ENCODE data around the gene GOLGA8K. TPM values are rescaled to one million over a fixed set of nuclear protein-coding genes. Genes with fewer than 3 reads are reported as not detected.
A peak's percentile ranks its signal among the peaks of the same experiment; 100 is the strongest.
"Not testable (repeated sequence)": the region's sequence is repeated elsewhere in the genome, so short reads cannot be mapped to it uniquely, and the experiment has no call there.

Gene GOLGA8K
- total RNA-seq, 5 donors from 2014 or later (not counting 1 experiment from before 2014, with no cell fraction given): 0.19 to 0.66 (median 0.49) TPM; not detected in 1

GRCh38 chr15:32396522-32396921, 6.6 kb downstream of the GOLGA8K start:
- H3K27ac Mint-ChIP-seq; H3K27ac ChIP-seq (ENCODE audit: low read length); H3K4me1 ChIP-seq (ENCODE audit: control insufficient read depth in 1 of 2, extremely low read depth in 1 of 2, insufficient read depth in 2 of 2, low read length in 2 of 2); CTCF ChIA-PET; H3K27me3 Mint-ChIP-seq; ATAC-seq (replicated peaks in 1 of 4); H3K27me3 ChIP-seq (replicated peaks in 1 of 2; ENCODE audit: control insufficient read depth in 2 of 2, extremely low read depth in 1 of 2, insufficient read depth in 2 of 2, low read length in 1 of 2); H3K36me3 Mint-ChIP-seq; H3K9me3 ChIP-seq; DNase-seq; H3K36me3 ChIP-seq (ENCODE audit: control insufficient read depth in 2 of 2, extremely low read depth in 1 of 2, insufficient read depth in 1 of 2, low read length in 1 of 2); H3K9me3 Mint-ChIP-seq; H3K4me3 ChIP-seq (ENCODE audit: control insufficient read depth in 1 of 2, extremely low read depth in 1 of 2, low read length in 1 of 2); H3K4me3 Mint-ChIP-seq; POLR2A ChIA-PET; H3K4me1 Mint-ChIP-seq: not testable (repeated sequence)
- WGBS (ENCODE audit: insufficient coverage): no CpG with 5 or more reads among the region's 8 CpGs

DNA sequence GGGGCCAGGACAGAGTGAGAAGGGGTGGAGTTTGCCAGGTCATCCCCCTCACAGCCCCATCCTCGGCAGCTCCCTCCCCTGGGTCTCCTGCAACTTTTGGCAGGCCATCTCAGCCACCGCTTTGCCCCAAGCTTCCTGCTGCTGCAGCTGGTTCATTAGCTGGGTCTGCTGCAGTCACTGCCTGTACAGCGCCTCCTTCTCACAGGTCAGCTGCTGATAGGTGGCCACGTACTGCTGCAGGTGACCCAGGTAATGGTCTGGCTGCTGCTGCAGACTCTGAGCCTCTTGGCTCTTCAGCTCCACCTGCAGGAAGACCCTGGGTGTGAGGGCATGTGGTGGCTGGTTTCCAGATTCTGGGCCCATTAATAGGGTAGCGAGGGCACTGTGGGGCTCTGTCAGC, 8.3 kb downstream of the GOLGA8K start:
- H3K4me3 Mint-ChIP-seq; H3K4me1 Mint-ChIP-seq; ATAC-seq (replicated peaks in 1 of 4); H3K4me1 ChIP-seq (ENCODE audit: control insufficient read depth in 1 of 2, extremely low read depth in 1 of 2, insufficient read depth in 2 of 2, low read length in 2 of 2); H3K27me3 ChIP-seq (replicated peaks in 1 of 2; ENCODE audit: control insufficient read depth in 2 of 2, extremely low read depth in 1 of 2, insufficient read depth in 2 of 2, low read length in 1 of 2); H3K36me3 ChIP-seq (ENCODE audit: control insufficient read depth in 2 of 2, extremely low read depth in 1 of 2, insufficient read depth in 1 of 2, low read length in 1 of 2); H3K9me3 ChIP-seq; CTCF ChIA-PET; H3K9me3 Mint-ChIP-seq; H3K4me3 ChIP-seq (ENCODE audit: control insufficient read depth in 1 of 2, extremely low read depth in 1 of 2, low read length in 1 of 2); DNase-seq; H3K27ac ChIP-seq (ENCODE audit: low read length); H3K27ac Mint-ChIP-seq; H3K36me3 Mint-ChIP-seq; POLR2A ChIA-PET; H3K27me3 Mint-ChIP-seq: not testable (repeated sequence)
- no CpG with 5 or more reads among the region's 5 CpGs for WGBS (ENCODE audit: insufficient coverage)

DNA sequence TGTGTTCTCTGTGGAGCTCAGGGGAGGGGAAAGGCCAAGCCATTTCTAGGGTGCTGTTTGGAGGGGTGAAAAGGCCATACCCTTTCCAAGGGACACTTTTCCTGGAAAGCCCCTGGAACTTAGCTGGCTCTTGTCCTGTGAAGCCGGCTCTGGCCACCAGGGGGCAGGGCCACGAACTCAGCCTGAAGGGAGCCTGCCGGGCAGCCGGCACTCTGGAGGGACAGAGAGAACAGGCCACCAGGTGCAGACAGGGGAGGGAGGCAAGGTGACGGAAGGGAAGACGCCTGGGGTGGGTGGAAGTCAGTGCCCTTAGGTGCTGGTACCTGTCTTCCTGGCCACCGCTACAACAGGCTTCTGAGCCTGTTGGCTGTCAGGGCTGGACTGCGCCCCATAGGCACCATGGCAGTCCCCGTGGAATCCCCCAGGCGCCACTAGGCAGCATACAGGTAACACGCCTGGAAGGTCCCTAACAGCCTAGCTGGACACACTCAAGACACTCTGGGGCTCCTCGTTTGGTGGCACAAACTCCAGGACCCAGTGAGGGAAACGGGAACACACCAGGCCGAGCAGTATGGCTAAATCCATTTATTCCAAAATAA, 14.9 kb downstream of the GOLGA8K start:
- no CpG with 5 or more reads among the region's 14 CpGs for WGBS (ENCODE audit: insufficient coverage)

DNA sequence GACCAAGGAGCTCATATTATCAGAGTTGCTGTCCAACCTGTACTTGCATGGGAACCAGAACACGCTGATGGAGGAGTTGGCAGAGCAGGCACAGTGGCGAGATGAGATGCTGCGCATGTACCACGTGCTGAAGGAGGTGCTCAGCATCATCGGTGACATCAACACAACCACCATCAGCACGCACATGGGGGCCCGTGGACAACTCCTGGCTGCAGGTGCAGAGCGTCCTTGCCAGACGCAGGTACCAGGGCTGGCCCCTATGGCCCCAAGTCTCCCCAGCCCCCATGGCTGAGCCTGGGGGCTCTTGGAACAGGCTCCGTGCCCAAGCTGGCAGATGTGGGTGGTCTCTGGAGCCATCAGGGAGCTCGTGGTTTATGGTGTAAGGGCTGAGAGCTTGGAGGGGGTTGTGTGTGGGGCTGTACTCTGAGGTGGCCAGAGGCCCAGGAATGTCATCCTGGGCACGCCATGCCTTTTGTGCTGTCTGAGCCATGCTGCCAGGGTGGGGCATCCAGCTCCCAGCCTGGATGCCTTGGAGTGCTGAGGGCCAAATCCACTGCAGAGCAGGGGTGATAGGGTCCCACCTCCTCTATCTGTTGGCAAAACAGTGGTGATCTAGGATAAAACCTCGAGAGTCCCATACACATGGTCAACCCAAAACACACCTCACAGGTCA, 17.1 kb downstream of the GOLGA8K start:
- no CpG with 5 or more reads among the region's 13 CpGs for WGBS (ENCODE audit: insufficient coverage)
- H3K36me3 ChIP-seq (ENCODE audit: control insufficient read depth in 2 of 2, extremely low read depth in 1 of 2, insufficient read depth in 1 of 2, low read length in 1 of 2); H3K27me3 ChIP-seq (replicated peaks in 1 of 2; ENCODE audit: control insufficient read depth in 2 of 2, extremely low read depth in 1 of 2, insufficient read depth in 2 of 2, low read length in 1 of 2); H3K36me3 Mint-ChIP-seq; H3K4me1 ChIP-seq (ENCODE audit: control insufficient read depth in 1 of 2, extremely low read depth in 1 of 2, insufficient read depth in 2 of 2, low read length in 2 of 2); H3K4me1 Mint-ChIP-seq; H3K4me3 ChIP-seq (ENCODE audit: control insufficient read depth in 1 of 2, extremely low read depth in 1 of 2, low read length in 1 of 2); H3K9me3 ChIP-seq; DNase-seq; CTCF ChIA-PET; H3K27ac ChIP-seq (ENCODE audit: low read length); H3K27me3 Mint-ChIP-seq; H3K4me3 Mint-ChIP-seq; ATAC-seq (replicated peaks in 1 of 4); POLR2A ChIA-PET; H3K9me3 Mint-ChIP-seq; H3K27ac Mint-ChIP-seq: not testable (repeated sequence)

More for the DNA sequence above, 14.9 kb downstream of the GOLGA8K start:
- ATAC-seq (replicated peaks in 1 of 4): peak in 1 of 4 experiments; percentile 53
- H3K4me3 Mint-ChIP-seq; H3K27me3 ChIP-seq (replicated peaks in 1 of 2; ENCODE audit: control insufficient read depth in 2 of 2, extremely low read depth in 1 of 2, insufficient read depth in 2 of 2, low read length in 1 of 2); H3K36me3 ChIP-seq (ENCODE audit: control insufficient read depth in 2 of 2, extremely low read depth in 1 of 2, insufficient read depth in 1 of 2, low read length in 1 of 2); CTCF ChIA-PET; H3K4me1 ChIP-seq (ENCODE audit: control insufficient read depth in 1 of 2, extremely low read depth in 1 of 2, insufficient read depth in 2 of 2, low read length in 2 of 2); H3K27ac Mint-ChIP-seq; H3K27me3 Mint-ChIP-seq; H3K27ac ChIP-seq (ENCODE audit: low read length); H3K4me3 ChIP-seq (ENCODE audit: control insufficient read depth in 1 of 2, extremely low read depth in 1 of 2, low read length in 1 of 2); POLR2A ChIA-PET; H3K36me3 Mint-ChIP-seq; H3K4me1 Mint-ChIP-seq; H3K9me3 Mint-ChIP-seq; H3K9me3 ChIP-seq; DNase-seq: not testable (repeated sequence)

- H3K27me3 Mint-ChIP-seq; H3K9me3 Mint-ChIP-seq; H3K4me1 Mint-ChIP-seq; H3K4me3 Mint-ChIP-seq; CTCF ChIA-PET; H3K36me3 Mint-ChIP-seq; H3K27me3 ChIP-seq (replicated peaks in 1 of 2; ENCODE audit: control insufficient read depth in 2 of 2, extremely low read depth in 1 of 2, insufficient read depth in 2 of 2, low read length in 1 of 2); H3K27ac ChIP-seq (ENCODE audit: low read length); H3K4me1 ChIP-seq (ENCODE audit: control insufficient read depth in 1 of 2, extremely low read depth in 1 of 2, insufficient read depth in 2 of 2, low read length in 2 of 2); H3K36me3 ChIP-seq (ENCODE audit: control insufficient read depth in 2 of 2, extremely low read depth in 1 of 2, insufficient read depth in 1 of 2, low read length in 1 of 2); DNase-seq; H3K27ac Mint-ChIP-seq; H3K4me3 ChIP-seq (ENCODE audit: control insufficient read depth in 1 of 2, extremely low read depth in 1 of 2, low read length in 1 of 2); H3K9me3 ChIP-seq; POLR2A ChIA-PET: not testable (repeated sequence)
- ATAC-seq (replicated peaks in 1 of 4): peak in 2 of 4 experiments; percentile 9 to 24
- no CpG with 5 or more reads among the region's 2 CpGs for WGBS (ENCODE audit: insufficient coverage)
Measured at GRCh38 chr15:32374185-32374584, 28.9 kb downstream of the GOLGA8K start.

DNA sequence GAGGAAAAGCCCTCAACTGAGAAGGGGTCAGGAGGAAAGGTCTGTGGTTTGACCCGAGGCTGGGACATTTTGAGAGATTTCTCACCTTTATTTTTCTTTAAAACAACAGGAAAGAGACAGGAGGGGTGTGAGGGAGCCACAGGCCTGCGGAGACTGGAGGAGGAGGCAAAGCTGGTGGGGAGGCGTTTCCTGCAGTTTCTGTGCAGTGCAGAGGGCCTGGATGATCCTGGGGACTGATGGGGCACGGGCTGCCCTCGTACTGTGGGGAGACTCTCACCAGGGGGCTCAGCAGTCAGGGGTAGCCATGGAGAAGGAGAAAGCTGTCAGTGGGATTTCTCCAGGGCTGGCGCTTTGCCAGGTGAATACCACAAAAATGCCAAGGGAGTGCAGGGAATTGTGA, 29.4 kb downstream of the GOLGA8K start:
- H3K9me3 ChIP-seq; POLR2A ChIA-PET; H3K4me3 Mint-ChIP-seq; H3K27ac ChIP-seq (ENCODE audit: low read length); H3K4me3 ChIP-seq (ENCODE audit: control insufficient read depth in 1 of 2, extremely low read depth in 1 of 2, low read length in 1 of 2); DNase-seq; H3K36me3 Mint-ChIP-seq; H3K27me3 Mint-ChIP-seq; H3K4me1 Mint-ChIP-seq; H3K4me1 ChIP-seq (ENCODE audit: control insufficient read depth in 1 of 2, extremely low read depth in 1 of 2, insufficient read depth in 2 of 2, low read length in 2 of 2); H3K36me3 ChIP-seq (ENCODE audit: control insufficient read depth in 2 of 2, extremely low read depth in 1 of 2, insufficient read depth in 1 of 2, low read length in 1 of 2); CTCF ChIA-PET; H3K9me3 Mint-ChIP-seq; H3K27me3 ChIP-seq (replicated peaks in 1 of 2; ENCODE audit: control insufficient read depth in 2 of 2, extremely low read depth in 1 of 2, insufficient read depth in 2 of 2, low read length in 1 of 2); H3K27ac Mint-ChIP-seq: not testable (repeated sequence)
- peak; percentile 67 to 77 (median 69) for ATAC-seq (replicated peaks in 1 of 4)
- no CpG with 5 or more reads among the region's 6 CpGs for WGBS (ENCODE audit: insufficient coverage)

DNA sequence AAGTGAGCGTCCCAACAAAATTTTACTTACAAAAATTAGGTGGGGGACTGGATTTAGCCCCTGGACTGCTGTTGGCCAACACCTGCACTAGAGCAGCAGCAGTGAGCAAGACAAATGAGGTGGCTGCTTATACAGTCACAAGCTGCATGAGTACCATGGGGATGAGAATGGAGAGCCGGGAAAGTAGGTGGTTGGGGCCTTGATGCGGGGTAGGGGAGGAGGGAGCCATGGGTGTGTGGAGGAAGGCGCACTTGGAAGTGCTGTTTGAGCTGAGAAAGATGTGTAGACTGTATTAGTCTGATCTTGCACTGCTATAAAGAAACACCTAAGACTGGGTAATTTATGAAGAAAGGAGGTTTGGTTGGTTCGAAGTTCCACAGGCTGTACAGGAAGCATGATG, 31.0 kb downstream of the GOLGA8K start:
- DNase-seq; ATAC-seq (replicated peaks in 1 of 4); POLR2A ChIA-PET; H3K27ac ChIP-seq (ENCODE audit: low read length); H3K27me3 ChIP-seq (replicated peaks in 1 of 2; ENCODE audit: control insufficient read depth in 2 of 2, extremely low read depth in 1 of 2, insufficient read depth in 2 of 2, low read length in 1 of 2); H3K9me3 ChIP-seq; H3K27ac Mint-ChIP-seq; H3K4me3 ChIP-seq (ENCODE audit: control insufficient read depth in 1 of 2, extremely low read depth in 1 of 2, low read length in 1 of 2); H3K9me3 Mint-ChIP-seq; H3K4me3 Mint-ChIP-seq; CTCF ChIA-PET; H3K4me1 ChIP-seq (ENCODE audit: control insufficient read depth in 1 of 2, extremely low read depth in 1 of 2, insufficient read depth in 2 of 2, low read length in 2 of 2); H3K4me1 Mint-ChIP-seq; H3K27me3 Mint-ChIP-seq; H3K36me3 Mint-ChIP-seq; H3K36me3 ChIP-seq (ENCODE audit: control insufficient read depth in 2 of 2, extremely low read depth in 1 of 2, insufficient read depth in 1 of 2, low read length in 1 of 2): not testable (repeated sequence)
- WGBS (ENCODE audit: insufficient coverage): no CpG with 5 or more reads among the region's 5 CpGs
